HFFc6 (cell line): ENCODE data around the gene C4A. TPM values are rescaled to one million over a fixed set of nuclear protein-coding genes. Genes with fewer than 3 reads are reported as not detected.

Source experiments
- DNase-seq: peaks from one replicate; pipeline ENCODE4 v3.0.0-alpha.2; 2018
- H3K27ac Mint-ChIP-seq: 2 replicates; pipeline ENCODE4 v1.8.0; 2020; ENCODE audit warnings: mild to moderate bottlenecking, mixed read lengths
- H3K27me3 Mint-ChIP-seq: 2 replicates; pipeline ENCODE4 v1.8.0; 2021; ENCODE audit warnings: mild to moderate bottlenecking, moderate library complexity, mixed read lengths; ENCODE audit not compliant: insufficient read depth
- H3K36me3 Mint-ChIP-seq: 2 replicates; pipeline ENCODE4 v1.8.0; 2021; ENCODE audit warnings: low read depth, mixed read lengths
- H3K4me1 Mint-ChIP-seq: 2 replicates; pipeline ENCODE4 v1.8.0; 2020; ENCODE audit warnings: low read depth, mixed read lengths
- H3K4me3 Mint-ChIP-seq: 2 replicates; pipeline ENCODE4 v1.8.0; 2020; ENCODE audit warnings: mild to moderate bottlenecking, moderate library complexity, mixed read lengths
- H3K9me3 Mint-ChIP-seq: 2 replicates; pipeline ENCODE4 v1.8.0; 2020; ENCODE audit warnings: mild to moderate bottlenecking, mixed read lengths
- CTCF ChIP-seq: fragments of 200-600 bp; sonication (generic); IDR thresholded peaks from 2 replicates; pipeline ENCODE4 v1.5.0; 2021; ENCODE audit warnings: antibody characterized with exemption, mild to moderate bottlenecking
- microRNA-seq: library from miRNA; unstranded; fragments of <30 nt; microRNA quantifications from one replicate; pipeline ENCODE4, GENCODE V29; 2019
- total RNA-seq, 6 experiments: library from RNA; stranded (reverse); fragmentation: NEBNext Ultra II Directional; extraction: Animal tissue kit (Norgen Biotek cat#: 25700); gene quantifications; 2 replicates in 1 of 6; 3 replicates in 5 of 6; pipeline ENCODE4 v1.2.3, GENCODE V29; 2021

Gene C4A
- total RNA-seq, 6 experiments from 2014 or later: 1.2 to 3.2 (median 2.0) TPM

GRCh38 chr6:32050562-32050961 lies 68.7 kb downstream of the C4A start:
- Mint-ChIP-seq H3K27me3 (peaks cover 23% of the 10 kb centered on the region), H3K4me1 (peaks cover 19% of the 10 kb centered on the region), H3K4me3 (no peak overlapping the region), H3K27ac (no peak overlapping the region), H3K9me3 (no peaks in the 10 kb centered on the region), H3K36me3 (no peaks in the 10 kb centered on the region)
- DNase-seq: no peak
- no peak for TF ChIP-seq CTCF

Small RNA genes lying within 50 kb of the gene (microRNA-seq; reads per million reads assigned to microRNA genes)
- not detected for gene MIR1236

Other genes with a start within 250 kb of the C4A start
- 100 to 1,000 TPM; 638 to 833 (median 745) TPM for gene CLIC1, start 245.5 kb upstream of the C4A start, total RNA-seq
- gene MSH5, start 242.1 kb upstream of the C4A start, total RNA-seq: 10 to 100 TPM in 4 of 6 experiments, 1 to 10 TPM in 2; 7.4 to 14.8 (median 12.6) TPM
- 1 to 10 TPM in 5 of 6 experiments, under 1 TPM in 1; 0.91 to 2.4 (median 1.3) TPM for gene SAPCD1, start 219.4 kb upstream of the C4A start, total RNA-seq
- gene VWA7, start 204.7 kb upstream of the C4A start, total RNA-seq: under 1 TPM; 0.24 to 0.83 (median 0.64) TPM
- gene VARS1, start 186.3 kb upstream of the C4A start, total RNA-seq: 100 to 1,000 TPM; 117 to 144 (median 127) TPM
- 10 to 100 TPM; 31.8 to 48.5 (median 43.4) TPM for gene LSM2, start 175.1 kb upstream of the C4A start, total RNA-seq
- gene HSPA1L, start 166.8 kb upstream of the C4A start, total RNA-seq: 1 to 10 TPM; 1.2 to 1.9 (median 1.6) TPM
- 100 to 1,000 TPM in 1 of 6 experiments, 10 to 100 TPM in 5; 78.5 to 102 (median 84.7) TPM for gene HSPA1A, start 166.5 kb upstream of the C4A start, total RNA-seq
- 100 to 1,000 TPM in 2 of 6 experiments, 10 to 100 TPM in 4; 95.5 to 116 (median 98.9) TPM for gene HSPA1B, start 154.3 kb upstream of the C4A start, total RNA-seq
- gene NEU1, start 119.2 kb upstream of the C4A start, total RNA-seq: 10 to 100 TPM; 35.8 to 48.6 (median 40.9) TPM
- under 1 TPM in 1 of 6 experiments, not detected in 5; 0.10 TPM for gene SLC44A4, start 103.1 kb upstream of the C4A start, total RNA-seq
- 10 to 100 TPM; 43.4 to 47.4 (median 45.9) TPM for gene EHMT2, start 84.4 kb upstream of the C4A start, total RNA-seq
- 1 to 10 TPM; 7.3 to 9.0 (median 8.3) TPM for gene ZBTB12, start 80.0 kb upstream of the C4A start, total RNA-seq
- under 1 TPM in 4 of 6 experiments, not detected in 2; 0.24 to 0.43 (median 0.43) TPM for gene C2, start 54.3 kb upstream of the C4A start, total RNA-seq
- 1 to 10 TPM in 2 of 6 experiments, under 1 TPM in 3, not detected in 1; 0.33 to 1.3 (median 0.81) TPM for gene CFB, start 36.0 kb upstream of the C4A start, total RNA-seq
- 10 to 100 TPM; 63.4 to 87.0 (median 78.7) TPM for gene NELFE, start 23.1 kb upstream of the C4A start, total RNA-seq
- gene SKIC2, start 22.9 kb upstream of the C4A start, total RNA-seq: 10 to 100 TPM; 74.0 to 83.3 (median 77.8) TPM
- gene DXO, start 9.9 kb upstream of the C4A start, total RNA-seq: 10 to 100 TPM; 14.1 to 20.5 (median 16.5) TPM
- 1 to 10 TPM; 1.5 to 2.5 (median 2.0) TPM for gene C4B, start 32.7 kb downstream of the C4A start, total RNA-seq
- under 1 TPM in 1 of 6 experiments, not detected in 5; 0.17 TPM for gene CYP21A2, start 56.4 kb downstream of the C4A start, total RNA-seq
- gene TNXB, start 127.3 kb downstream of the C4A start, total RNA-seq: 1 to 10 TPM in 1 of 6 experiments, under 1 TPM in 5; 0.28 to 1.4 (median 0.83) TPM
- 10 to 100 TPM; 80.0 to 96.2 (median 88.7) TPM for gene ATF6B, start 146.2 kb downstream of the C4A start, total RNA-seq
- gene FKBPL, start 148.2 kb downstream of the C4A start, total RNA-seq: 1 to 10 TPM; 4.3 to 6.0 (median 4.9) TPM
- gene PRRT1, start 169.9 kb downstream of the C4A start, total RNA-seq: 1 to 10 TPM; 2.6 to 5.8 (median 5.1) TPM
- gene PPT2, start 172.1 kb downstream of the C4A start, total RNA-seq: 10 to 100 TPM; 15.9 to 21.7 (median 18.6) TPM
- gene EGFL8, start 182.5 kb downstream of the C4A start, total RNA-seq: 1 to 10 TPM; 3.5 to 4.4 (median 3.7) TPM
- 100 to 1,000 TPM in 5 of 6 experiments, 10 to 100 TPM in 1; 88.8 to 114 (median 104) TPM for gene AGPAT1, start 194.0 kb downstream of the C4A start, total RNA-seq
- 10 to 100 TPM; 30.0 to 37.4 (median 34.7) TPM for gene RNF5, start 196.3 kb downstream of the C4A start, total RNA-seq
- 1 to 10 TPM; 6.2 to 7.6 (median 6.5) TPM for gene AGER, start 202.2 kb downstream of the C4A start, total RNA-seq
- gene PBX2, start 208.1 kb downstream of the C4A start, total RNA-seq: 10 to 100 TPM; 50.7 to 61.4 (median 56.2) TPM
- 10 to 100 TPM in 1 of 6 experiments, 1 to 10 TPM in 5; 4.0 to 10.1 (median 7.6) TPM for gene GPSM3, start 210.6 kb downstream of the C4A start, total RNA-seq
- under 1 TPM; 0.29 to 0.68 (median 0.48) TPM for gene NOTCH4, start 242.0 kb downstream of the C4A start, total RNA-seq